Prostate gland (tissue), 2 donors: Measurements from ENCODE around the gene PBRM1. TPM values are rescaled to one million over a fixed set of nuclear protein-coding genes. Genes with fewer than 3 reads are reported as not detected.
"Not testable (repeated sequence)": the region's sequence is repeated elsewhere in the genome, so short reads cannot be mapped to it uniquely, and the experiment has no call there.

Source experiments
- DNase-seq: peaks from one replicate; pipeline ENCODE4 v3.0.0-alpha.2; 2019; ENCODE audit warnings: low spot score
- H3K27ac ChIP-seq, 2 donors: fragments of 200-600 bp; sonication (generic); 2 replicates each; pipeline ENCODE4 v1.5.1; 2017 to 2019
- H3K27me3 ChIP-seq: fragments of 200-600 bp; sonication (generic); replicated peaks from 2 replicates; pipeline ENCODE4 v1.5.1; 2019; ENCODE audit not compliant: insufficient read depth
- H3K36me3 ChIP-seq, 2 donors: fragments of 200-600 bp; sonication (generic); 1 replicate in 1 of 2; 2 replicates in 1 of 2; pipeline versions ENCODE4 v1.5.1 to v1.8.1; 2017 to 2019
- H3K4me1 ChIP-seq: fragments of 200-600 bp; sonication (generic); replicated peaks from 2 replicates; pipeline ENCODE4 v1.5.1; 2019
- H3K4me3 ChIP-seq, 2 donors: fragments of 200-600 bp; sonication (generic); 2 replicates each; pipeline ENCODE4 v1.5.1; 2017 to 2019
- H3K9me3 ChIP-seq: fragments of 200-600 bp; sonication (generic); 2 replicates; pipeline ENCODE4 v1.5.1; 2017
- POLR2A ChIP-seq: fragments of 450-650 bp; IDR thresholded peaks from one replicate; pipeline ENCODE4 v1.6.1; 2016; ENCODE audit warnings: antibody characterized with exemption, mild to moderate bottlenecking
- POLR2AphosphoS5 ChIP-seq: sonication (generic); formaldehyde crosslinking; IDR thresholded peaks from one replicate; pipeline ENCODE4 v1.6.1; 2017; ENCODE audit warnings: antibody characterized with exemption
- WGBS: methylation state at CpG from one replicate; pipeline ENCODE4 v1.1.5; 2018; 5-methylcytosine and 5-hydroxymethylcytosine counted together
- intact Hi-C: fragments of 100-400 bp; cut with DNase I; formaldehyde crosslinking; loops from one replicate; pipeline ENCODE4 v1.14.2; 2022
- total RNA-seq, 2 donors: library from RNA; depleted of rRNA; stranded (reverse); fragments of >200 nt; gene quantifications; one replicate each; pipeline ENCODE4 v1.1.0, GENCODE V29; 2016
- TF ChIP-seq, protein P1 (sequence below), 4 experiments: fragments of 200-600 bp in 2 of 4; fragments of 450-650 bp in 2 of 4; sonication (generic) in 2 of 4; IDR thresholded peaks; 1 replicate in 3 of 4; 2 replicates in 1 of 4; pipeline ENCODE4 v1.5.1; 2016 to 2019; ENCODE audit warnings: antibody characterized with exemption in 4 of 4, mild to moderate bottlenecking in 2 of 4, moderate library complexity in 2 of 4

Gene PBRM1
- total RNA-seq, 2 donors from 2014 or later: 72.5 to 77.5 TPM

DNA sequence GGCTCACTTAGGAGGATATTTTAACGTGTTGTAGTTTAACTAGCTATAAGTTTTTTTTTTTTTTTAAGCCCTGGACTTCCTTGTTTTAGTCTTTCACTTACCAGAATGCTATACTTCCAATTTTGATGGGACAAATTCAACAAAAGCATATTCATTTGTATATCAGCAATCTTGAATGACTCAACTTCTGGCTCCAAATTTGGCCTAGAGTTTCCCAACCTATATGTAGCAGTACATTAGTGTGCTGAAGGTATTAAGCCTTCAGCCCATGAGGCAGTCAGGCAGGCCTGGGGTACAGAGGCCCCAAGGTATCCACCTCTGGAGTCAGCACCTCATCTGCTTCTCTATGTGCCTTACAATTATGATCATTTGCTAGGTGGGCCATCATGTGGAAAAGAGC, 5.9 kb downstream of the PBRM1 start:
- WGBS: 55% methylated on average over 1 of the region's 1 CpG
- TF ChIP-seq, protein P1, sequence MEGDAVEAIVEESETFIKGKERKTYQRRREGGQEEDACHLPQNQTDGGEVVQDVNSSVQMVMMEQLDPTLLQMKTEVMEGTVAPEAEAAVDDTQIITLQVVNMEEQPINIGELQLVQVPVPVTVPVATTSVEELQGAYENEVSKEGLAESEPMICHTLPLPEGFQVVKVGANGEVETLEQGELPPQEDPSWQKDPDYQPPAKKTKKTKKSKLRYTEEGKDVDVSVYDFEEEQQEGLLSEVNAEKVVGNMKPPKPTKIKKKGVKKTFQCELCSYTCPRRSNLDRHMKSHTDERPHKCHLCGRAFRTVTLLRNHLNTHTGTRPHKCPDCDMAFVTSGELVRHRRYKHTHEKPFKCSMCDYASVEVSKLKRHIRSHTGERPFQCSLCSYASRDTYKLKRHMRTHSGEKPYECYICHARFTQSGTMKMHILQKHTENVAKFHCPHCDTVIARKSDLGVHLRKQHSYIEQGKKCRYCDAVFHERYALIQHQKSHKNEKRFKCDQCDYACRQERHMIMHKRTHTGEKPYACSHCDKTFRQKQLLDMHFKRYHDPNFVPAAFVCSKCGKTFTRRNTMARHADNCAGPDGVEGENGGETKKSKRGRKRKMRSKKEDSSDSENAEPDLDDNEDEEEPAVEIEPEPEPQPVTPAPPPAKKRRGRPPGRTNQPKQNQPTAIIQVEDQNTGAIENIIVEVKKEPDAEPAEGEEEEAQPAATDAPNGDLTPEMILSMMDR (IDR thresholded peaks at IDR 0.05): no peak
- TF ChIP-seq POLR2A (no peak), POLR2AphosphoS5 (no peak)
- H3K27ac ChIP-seq: no peak overlapping the region

DNA sequence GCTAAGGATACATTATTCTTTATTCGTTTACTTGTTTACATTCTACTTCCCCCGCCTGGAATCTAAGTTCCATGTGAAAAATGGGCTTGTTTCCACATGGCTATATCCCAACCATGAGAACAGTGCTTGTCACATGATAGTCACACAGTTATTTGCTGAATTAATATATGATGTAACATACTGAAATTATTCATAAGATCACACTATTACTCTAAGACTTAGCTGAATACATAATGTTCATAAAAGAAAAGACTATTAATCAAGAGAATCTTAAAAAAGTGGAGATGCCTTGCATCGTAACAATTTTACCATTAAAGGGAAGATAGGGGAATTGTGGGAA, 6.5 kb downstream of the PBRM1 start:
- intact Hi-C loops: no loop called here
- Histone ChIP-seq H3K4me1 (no peaks in the 10 kb centered on the region), H3K4me3 (no peak overlapping the region), H3K27me3 (no peaks in the 10 kb centered on the region), H3K36me3 (peaks cover 2 to 6% of the 10 kb centered on the region in 2 donors), H3K27ac (no peak overlapping the region), H3K9me3 (no peaks in the 10 kb centered on the region)
- no peak for DNase-seq
- TF ChIP-seq, protein P1 (IDR thresholded peaks at IDR 0.05): no peak
- no peak for TF ChIP-seq POLR2A
- no peak for TF ChIP-seq POLR2AphosphoS5
- WGBS: 76% methylated on average over 3 of the region's 3 CpGs

More for the DNA sequence above, 5.9 kb downstream of the PBRM1 start:
- Histone ChIP-seq H3K4me1 (no peaks in the 10 kb centered on the region), H3K27me3 (no peaks in the 10 kb centered on the region), H3K36me3 (peaks cover 2 to 6% of the 10 kb centered on the region in 2 donors), H3K4me3 (no peak overlapping the region), H3K9me3 (no peaks in the 10 kb centered on the region)
- no peak for DNase-seq
- intact Hi-C loops: loop anchor here (10.0 kb wide), 2 partner anchors 145 to 205 kb away; partner anchors contain the start of genes NT5DC2 and UQCC5

DNA sequence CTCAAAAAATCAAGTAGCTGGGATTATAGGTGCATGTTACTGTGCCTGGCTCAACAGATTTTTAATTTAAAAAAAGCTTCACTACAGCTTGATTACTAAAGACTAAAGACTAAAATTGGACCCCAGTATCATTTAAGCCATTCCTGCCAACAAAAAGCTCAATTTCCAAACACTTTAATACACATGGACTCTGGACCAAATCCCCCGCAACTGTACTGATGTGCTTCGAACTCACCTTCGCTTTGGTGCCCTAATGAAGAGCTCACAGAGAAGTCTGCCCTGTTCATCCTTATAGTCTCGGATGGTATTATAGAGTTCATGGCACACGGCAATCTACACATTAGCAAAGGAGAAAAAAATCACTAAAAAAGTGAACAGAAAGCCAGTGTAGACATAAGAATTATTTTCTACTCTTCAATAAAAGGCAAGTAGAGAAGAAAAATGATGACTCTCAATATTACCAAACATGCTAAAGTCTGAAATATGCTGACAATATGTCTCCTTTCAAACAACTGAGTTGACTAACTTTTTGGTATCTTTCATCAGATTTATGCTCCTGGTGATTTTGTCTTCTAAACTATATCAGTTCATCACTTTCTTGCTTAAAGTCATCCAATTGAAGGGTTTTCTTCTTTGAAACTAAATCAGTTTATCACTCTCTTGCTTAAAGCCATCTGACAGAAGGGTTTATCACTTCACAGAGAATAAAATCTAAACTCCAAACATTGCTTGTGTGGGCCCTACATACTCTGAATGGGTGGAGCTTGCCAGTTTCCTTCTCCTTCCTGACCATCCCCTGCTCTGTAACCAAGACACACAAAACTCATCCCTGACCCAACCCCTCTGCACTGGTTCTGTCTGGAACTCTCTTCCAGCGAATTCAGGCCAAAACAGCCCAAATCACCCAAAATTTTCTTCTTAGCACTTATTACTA, 7.2 kb downstream of the PBRM1 start:
- no peak for DNase-seq
- Histone ChIP-seq H3K4me1 (no peaks in the 10 kb centered on the region), H3K27ac (no peak overlapping the region), H3K27me3 (no peaks in the 10 kb centered on the region), H3K9me3 (no peaks in the 10 kb centered on the region), H3K36me3 (peaks cover 2 to 6% of the 10 kb centered on the region in 2 donors), H3K4me3 (no peak overlapping the region)
- WGBS: 95% methylated on average over 6 of the region's 6 CpGs
- no peak for TF ChIP-seq POLR2A
- no peak for TF ChIP-seq POLR2AphosphoS5
- TF ChIP-seq, protein P1 (IDR thresholded peaks at IDR 0.05): no peak
- intact Hi-C loops: no loop called here

DNA sequence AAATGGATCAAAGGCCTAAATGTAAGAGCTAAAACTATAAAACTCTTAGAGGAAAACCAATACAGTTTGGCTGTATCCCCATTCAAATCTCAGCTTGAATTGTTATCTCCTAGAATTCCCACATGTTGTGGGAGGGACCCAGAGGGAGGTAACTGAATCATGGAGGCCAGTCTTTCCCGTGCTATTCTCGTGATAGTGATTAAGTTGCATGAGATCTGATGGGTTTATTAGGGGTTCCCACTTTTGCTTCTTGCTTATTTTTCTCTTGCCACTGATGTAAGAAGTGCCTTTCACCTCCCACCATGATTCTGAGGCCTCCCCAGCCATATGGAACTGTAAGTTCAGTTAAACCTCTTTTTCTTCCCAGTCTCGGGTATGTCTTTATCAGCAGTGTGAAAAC, 9.5 kb downstream of the PBRM1 start:
- H3K9me3 ChIP-seq, DNase-seq, H3K4me3 ChIP-seq, intact Hi-C loops, H3K36me3 ChIP-seq, H3K4me1 ChIP-seq, H3K27me3 ChIP-seq, H3K27ac ChIP-seq: not testable (repeated sequence)
- WGBS: 86% methylated on average over 3 of the region's 3 CpGs

DNA sequence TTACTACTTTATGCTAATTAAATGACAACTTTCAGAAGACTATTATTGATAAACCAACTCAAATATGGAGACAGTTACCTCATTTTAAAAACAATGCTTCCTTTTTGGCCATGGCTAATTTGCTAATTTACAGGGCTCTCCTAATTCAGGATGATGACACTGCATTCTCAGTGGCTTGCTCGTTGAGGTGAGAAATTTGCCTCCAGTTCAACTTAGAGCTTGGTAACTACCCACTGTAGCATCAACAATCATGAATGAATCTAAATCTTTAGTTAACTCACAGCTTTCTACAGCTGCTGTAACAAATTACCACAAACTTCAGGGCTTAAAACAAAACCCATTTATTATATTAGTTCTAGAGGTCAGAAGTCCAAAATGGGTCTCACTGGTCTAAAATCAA, 14.0 kb downstream of the PBRM1 start:
- no peaks in the 10 kb centered on the region for H3K27me3 ChIP-seq
- peaks cover 0 to 2% of the 10 kb centered on the region in 2 donors for H3K36me3 ChIP-seq
- no peak for DNase-seq
- H3K27ac ChIP-seq: no peak overlapping the region
- no peaks in the 10 kb centered on the region for H3K9me3 ChIP-seq
- TF ChIP-seq POLR2A (no peak), POLR2AphosphoS5 (no peak)
- TF ChIP-seq, protein P1 (IDR thresholded peaks at IDR 0.05): no peak
- 61% methylated on average over 1 of the region's 1 CpG for WGBS
- no peak overlapping the region for H3K4me3 ChIP-seq
- intact Hi-C loops: no loop called here
- H3K4me1 ChIP-seq: no peaks in the 10 kb centered on the region
